ENCODE measurements around the gene FMNL3.
"Not testable (repeated sequence)": the region's sequence is repeated elsewhere in the genome, so short reads cannot be mapped to it uniquely, and the experiment has no call there.

FMNL3 gene

DNA sequence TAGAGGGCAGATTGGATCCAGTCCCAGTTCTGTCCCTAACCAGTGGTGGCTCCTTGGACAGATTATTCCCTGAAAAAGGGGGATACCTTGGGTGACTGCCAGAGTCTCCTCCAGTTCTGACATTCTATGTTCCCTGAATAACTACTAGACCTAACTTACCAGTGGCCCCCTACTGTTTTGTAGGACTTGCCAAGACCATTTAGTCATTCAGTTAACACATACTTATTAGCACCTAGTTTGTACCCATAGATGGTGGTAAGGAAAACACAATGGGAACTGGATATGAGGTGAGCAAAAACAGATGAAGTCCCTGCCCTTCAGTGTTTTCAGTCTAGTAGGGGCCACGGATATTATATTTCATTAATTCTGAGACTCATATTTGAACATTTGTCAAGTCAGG is 80.4 kb downstream of the FMNL3 start:
- no peak for DNase-seq

DNA sequence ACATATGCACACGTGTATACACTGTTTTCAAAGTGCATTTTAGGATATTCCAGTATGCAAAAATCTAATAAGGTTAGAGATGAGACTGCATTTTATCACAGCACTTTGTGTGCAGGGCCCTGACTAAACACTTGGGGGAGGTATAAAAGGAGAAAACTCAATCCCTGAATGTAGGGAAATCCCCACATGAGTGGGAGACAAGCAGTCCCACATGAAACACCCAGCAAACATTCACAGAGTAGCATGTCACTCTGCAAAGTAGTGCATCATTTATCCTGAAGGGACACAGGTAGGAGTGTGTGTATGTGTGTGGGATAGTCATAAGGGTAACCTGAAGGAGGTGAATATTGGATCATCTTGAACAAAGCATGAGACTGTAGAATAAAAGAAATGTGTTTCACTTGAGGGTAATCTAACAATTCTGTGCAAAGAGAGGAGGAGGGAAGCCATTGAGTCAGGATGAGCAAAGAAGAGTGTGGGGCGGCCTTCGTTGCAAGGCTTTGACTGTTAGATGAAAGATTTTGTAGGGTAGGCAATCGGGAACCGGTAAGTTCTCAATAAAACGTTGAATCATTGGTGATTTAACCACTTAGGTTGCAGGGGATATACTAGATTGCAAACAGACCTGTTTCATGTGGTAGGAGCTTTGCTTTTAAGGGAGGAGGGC is 80.9 kb downstream of the FMNL3 start:
- DNase-seq: no peak

DNA sequence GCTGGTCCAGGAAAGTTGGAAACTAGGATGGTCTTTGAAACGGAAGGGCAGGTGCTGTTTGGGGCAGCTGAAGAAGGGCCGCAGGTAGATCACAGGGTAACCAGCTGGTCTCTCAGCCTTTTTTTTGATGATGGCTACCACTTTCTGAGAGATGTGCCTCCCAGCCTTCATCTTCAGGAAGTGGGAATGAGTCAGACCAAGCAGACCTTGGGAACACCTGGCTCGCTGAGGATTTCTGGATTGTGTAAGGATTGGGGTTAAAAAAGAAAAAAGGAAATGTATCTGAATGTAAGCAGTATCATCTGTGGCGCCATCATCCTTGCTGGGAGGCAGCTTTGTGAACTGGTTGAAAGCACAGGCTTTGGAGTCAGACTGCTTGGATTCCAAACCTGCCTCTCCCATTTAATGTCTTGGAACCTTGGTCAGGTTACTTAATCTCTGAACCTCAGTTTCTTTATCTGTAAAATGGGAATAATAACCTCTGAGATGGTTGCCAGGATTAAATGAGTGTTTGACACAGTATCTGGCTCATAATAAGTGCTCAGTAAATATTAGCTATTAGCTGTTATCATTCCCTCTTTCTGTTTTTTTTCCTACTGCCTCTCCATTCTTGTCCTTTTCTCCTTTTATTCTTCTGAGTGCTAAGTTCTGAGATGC is 82.2 kb downstream of the FMNL3 start:
- no peak for DNase-seq

DNA sequence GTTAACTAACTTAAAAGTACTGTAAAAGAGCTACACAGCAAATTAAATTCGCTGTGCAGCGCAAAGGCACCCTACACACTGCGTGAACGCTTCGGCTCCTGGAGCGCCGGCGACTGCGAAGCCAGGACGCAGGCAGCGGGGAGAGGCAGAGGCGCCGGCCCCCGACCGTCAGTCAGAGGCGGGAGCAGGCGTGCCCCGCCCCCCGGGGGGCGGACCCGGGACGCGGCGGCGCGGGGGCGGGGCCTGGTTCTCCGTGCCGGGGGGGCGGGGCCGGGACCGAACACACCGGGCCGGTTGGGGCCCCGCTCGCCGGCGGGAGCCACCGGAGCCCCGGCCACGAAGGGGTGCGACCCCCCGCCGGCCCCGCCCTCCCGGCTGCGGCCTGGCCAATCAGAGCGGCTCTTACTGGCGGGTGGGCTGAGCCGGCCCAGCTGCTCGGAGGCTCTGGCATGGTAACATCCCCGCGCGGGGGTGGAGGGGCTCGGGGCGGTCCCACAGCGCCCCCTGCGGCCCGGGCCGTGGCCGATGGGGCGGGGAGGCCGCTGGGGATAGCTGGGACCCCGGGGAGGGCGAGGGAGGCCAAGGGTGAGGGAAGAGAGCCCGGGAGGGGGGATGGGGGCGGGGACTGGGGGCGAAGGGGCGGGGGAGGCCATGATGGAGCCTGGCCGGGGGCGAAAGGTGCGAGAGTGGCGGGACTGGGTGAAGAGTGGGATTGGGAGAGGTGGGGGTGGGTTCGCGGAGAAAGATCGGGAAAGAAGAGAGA is 83.9 kb downstream of the FMNL3 start, which contains the start of gene PRPF40B:
TSS of gene PRPF40B (plus strand) at position 420 of the 763 bp plus-strand sequence. CDS start at position 450, 30 bp downstream.
- no peak for DNase-seq

DNA sequence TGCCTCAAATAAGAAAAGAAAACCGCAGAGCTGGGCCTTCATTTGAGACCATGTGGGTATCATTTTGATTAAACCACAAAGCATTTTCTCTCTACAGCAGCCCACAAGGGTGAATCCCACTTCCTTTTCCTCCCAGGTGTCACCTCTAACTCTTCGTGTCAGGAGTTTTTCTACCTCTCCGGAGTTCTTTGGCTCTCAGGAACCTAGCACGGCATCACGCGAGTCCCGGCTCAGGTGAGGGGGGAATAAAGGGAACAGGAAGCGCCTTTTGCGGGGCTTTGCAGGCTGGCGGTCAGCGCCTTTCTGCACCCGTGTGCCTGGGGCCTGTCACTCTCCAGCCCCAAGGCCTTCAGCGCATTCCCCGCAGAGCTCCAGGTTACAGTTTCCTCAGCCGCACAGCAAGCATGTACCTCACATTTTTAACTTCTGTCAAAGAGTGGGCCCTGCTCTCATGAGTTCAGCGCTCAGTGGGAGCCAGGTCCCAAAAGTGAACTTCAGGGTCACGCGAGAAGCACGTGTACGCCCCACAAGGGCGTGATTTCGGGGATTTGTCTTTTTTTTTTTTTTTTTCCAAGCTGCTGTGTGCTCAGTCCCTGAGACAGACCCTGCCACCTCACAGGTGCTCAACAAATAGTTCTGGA is 84.6 kb downstream of the FMNL3 start:
- DNase-seq: no peak

DNA sequence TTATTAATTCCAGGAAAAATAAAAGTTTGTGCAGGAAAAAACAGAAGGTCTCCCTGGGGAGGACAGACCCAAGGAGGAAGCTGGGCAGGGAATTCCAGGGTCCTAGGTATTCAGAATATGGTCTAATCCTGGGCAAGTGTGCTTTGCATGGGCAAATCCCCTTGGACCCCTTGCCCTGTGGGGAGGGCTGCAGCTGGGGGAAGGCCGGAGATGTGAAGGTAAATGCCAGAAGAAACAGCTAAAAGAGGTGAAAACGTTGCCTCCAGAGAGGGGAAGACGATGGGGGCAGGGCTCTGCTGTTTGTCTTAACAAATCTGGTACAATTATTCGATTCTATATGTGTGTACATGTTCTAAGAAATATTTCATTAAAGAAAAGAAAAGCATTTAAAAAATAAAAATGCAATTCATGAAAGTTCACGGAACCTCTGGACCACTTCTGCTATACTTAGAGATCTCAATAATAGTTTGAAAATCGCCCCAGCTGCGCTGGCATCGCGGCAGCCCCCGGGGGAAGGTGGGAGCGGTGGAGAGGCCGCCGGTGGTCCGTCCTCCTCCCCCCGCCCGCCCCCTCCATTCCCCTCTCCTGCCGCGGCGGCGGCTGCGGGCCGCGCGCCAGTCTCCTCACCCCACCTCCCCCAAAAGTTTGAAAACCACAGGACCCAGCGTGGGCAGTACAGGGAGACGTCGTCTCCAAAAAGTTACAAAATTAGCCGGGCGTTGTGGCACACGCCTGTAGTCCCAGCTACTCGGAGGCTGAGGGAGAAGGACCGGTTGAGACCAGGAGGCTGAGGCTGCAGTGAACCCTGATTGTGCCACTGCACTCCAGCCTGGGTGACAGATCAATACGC is 85.3 kb downstream of the FMNL3 start:
- DNase-seq: no peak

DNA sequence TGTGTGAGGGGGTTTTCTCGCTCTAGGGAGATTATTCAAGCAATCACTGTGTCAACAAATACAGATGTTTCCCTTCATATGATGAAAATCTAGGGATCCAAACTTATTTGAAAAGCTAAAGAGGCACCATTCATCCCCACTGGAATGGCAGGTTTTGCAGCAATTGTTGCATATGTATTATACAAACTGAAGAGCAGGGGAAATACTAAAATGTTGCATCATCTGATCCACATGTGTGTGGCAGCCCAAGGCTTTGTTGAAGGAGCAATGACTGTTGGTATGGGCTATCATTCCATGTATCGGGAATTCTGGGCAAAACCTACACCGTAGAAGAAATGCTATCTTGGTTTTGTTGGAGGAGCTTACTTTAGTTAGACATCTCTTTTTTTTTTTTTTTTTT is 87.9 kb downstream of the FMNL3 start:
- no peak for DNase-seq

DNA sequence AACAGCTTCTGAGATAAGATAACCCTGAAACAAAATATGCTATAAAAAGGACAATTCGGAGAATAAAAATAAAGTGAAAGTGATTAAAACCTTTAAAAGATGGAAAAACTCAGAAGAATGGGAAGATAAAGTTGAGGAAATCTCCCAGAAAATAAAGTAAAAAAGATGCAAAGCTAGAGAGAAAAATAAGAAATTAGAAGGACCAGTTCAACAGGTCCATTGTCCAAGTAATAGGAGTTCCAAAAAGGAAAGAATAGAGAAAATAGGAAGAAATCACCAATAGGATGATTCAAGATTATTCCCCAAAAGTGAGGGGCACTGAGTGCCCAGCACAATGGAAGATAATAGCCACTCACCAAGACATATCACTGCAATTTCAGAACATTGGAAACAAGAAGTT is 88.6 kb downstream of the FMNL3 start:
- DNase-seq: no peak

DNA sequence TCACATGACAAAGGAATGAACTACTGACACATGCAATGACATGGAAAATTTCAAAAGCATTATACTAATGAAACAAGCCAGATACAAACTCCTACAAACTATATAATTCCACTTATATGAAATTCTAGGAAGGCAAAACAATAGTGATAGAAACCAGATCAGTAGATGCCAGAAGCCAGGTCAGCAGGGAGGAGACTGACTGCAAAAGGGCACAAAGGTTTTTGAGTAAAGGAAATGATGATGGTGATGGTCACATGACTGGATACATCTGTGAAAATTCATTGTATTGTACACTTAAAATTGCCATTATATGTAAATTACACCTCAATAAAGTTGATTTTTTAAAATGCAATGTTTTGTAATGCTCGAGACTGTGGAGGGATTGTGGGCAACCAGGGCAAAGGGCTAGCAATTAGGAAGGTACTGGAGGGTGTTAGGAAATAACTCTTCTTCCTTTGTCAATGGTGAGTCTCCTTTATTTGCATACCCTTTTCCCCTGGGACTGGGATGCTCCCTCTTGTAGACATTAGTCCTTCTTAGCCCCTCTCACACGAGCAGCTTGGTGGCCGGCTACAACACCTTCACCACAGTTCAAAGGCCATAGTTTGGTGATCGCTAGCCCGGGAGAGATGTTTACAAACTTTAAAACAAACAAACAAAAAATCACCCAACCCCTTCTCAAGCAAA is 90.5 kb downstream of the FMNL3 start:
- DNase-seq: no peak

DNA sequence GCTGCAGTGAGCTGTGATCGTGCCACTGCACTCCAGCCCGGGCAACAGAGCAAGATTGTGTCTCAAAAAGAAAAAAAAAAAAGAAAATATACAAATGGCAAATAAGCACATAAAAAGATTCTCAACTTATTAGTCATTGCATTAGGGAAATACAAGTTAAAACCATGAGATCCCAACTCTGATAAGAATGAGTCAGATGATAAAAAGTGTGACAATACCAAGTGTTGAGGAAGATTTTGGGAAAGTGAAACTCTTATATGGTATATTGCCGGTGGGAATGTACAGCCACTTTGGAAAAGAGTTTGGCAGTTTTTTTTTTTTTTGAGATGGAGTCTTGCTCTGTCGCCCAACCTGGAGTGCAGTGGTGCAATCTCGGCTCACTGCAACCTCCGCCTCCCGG is 91.5 kb downstream of the FMNL3 start:
- no peak for DNase-seq

DNA sequence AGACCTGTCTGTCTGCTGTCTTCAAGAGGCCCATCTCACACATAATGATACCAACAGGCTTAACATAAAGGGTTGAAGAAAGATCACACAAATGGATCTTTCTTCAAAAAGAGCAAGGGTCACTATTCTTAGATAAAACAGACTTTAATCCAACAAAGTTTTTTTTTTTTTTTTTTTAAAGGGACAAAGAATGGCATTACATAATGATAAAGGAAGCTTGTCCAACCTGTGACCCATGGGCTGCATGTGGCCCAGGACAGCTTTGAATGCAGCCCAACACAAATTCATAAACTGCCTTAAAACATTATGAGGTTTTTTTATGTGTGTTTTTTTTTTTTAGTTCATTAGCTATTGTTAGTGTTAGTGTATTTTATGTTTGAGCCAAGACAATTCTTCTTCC is 95.0 kb downstream of the FMNL3 start:
- no peak for DNase-seq

DNA sequence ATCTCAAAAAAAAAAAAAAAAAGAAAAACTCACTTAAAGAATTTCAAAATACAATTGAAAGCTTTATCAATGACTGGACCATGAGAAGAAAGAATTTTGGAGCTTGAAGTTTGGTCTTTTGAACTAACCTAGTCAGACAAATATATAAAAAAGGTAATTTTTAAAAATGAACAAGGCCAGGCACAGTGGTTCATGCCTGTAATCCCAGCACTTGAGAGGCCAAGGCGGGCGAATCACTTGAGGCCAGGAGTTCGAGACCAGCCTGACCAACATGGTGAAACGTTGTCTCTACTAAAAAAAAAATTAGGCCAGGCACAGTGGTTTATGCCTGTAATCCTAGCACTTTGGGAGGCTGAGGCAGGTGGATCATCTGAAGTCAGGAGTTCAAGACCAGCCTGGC is 96.4 kb downstream of the FMNL3 start:
- not testable (repeated sequence) for DNase-seq

DNA sequence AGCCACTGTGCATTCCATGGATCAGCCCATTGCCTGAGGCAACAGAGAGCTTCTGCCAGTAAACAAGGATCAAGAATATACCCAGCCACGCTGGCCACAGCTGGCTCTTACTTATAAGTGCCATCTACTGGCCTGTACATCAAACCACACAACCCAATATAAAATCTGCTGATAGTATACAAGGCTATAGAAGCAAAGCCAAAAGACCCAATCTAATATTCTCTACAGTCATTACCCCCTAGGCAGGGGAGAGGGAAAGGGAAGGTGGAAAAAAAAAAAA is 97.4 kb downstream of the FMNL3 start:
- DNase-seq: no peak

DNA sequence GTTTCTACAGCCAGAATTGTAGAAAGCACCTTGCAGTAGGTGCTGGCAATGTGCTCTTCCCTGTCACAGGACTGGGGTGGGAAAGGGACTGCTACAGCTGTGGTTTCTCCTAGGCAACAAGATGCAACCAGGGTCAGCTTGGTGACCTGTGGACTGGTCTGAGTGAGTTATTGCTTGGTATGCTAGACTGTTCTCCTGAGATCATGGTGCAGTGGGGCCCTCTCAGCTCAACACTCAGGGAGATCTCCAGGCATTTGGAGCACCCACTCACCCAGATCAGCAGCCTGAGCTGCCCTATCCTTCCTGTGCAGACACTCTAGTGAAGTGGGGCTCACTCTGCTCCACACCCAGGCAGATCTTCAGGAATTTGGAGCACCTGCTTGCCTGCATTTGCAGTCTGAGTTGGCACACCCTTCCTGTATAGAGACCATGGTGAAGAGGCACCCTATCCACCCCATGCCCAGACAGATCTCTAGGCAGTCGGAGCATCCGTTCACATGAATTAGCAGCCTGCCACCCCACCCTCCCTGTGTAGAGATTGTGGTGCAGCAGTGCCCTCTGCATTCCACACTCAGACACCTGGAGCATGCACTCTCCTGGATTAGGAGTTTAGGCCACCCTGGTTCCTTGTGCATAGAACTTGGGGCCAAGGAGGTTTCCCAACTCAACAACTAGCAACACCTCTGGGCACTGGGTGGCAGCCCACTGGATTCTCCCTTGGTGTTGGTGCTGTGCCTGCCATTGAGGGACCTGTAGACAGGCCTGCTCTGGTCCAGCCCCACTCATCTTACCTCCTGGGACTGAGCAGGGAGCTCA is 97.9 kb downstream of the FMNL3 start:
- no peak for DNase-seq

DNA sequence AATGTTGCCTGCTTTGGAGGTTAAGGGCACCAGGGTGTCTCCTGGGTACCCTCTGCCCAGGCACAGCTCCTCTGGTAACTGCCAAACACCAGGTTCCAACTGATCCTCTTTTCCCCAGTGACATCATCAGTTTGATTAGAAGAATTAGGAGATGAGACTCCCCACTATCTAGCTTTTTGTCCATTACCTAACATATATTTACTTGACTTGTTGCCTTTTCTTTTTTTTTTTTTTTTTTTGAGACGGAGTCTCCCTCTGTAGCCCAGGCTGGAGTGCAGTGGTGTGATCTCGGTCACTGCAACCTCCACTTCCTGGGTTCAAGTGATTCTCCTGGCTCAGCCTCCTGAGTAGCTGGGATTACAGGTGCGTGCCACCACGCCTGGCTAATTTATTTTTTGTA is 101.7 kb downstream of the FMNL3 start, which contains the start of gene FAM186B:
TSS of gene FAM186B (minus strand) at position 101 of the 400 bp plus-strand sequence. CDS start 162 bp downstream, outside the sequence.
- not testable (repeated sequence) for DNase-seq

DNA sequence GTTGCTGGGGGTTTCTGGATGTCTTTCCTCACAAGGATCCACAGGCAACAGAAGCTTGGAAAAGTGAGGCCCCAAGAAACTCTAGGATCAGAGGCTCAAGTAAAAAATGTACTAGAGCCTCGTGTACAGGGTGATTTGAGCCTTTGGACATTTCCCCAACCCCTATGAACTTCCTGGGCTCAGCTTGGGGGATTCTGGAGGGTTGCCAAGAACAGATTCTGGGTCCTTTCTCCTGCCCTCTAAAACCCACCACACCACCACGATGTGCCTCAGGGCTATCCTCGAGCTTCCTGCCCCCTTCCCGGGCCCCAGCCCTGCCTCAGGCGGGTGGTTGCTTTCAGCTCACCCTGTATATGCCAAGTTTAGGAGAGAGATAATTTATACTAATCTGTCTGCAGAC is 102.3 kb downstream of the FMNL3 start:
- no peak for DNase-seq

DNA sequence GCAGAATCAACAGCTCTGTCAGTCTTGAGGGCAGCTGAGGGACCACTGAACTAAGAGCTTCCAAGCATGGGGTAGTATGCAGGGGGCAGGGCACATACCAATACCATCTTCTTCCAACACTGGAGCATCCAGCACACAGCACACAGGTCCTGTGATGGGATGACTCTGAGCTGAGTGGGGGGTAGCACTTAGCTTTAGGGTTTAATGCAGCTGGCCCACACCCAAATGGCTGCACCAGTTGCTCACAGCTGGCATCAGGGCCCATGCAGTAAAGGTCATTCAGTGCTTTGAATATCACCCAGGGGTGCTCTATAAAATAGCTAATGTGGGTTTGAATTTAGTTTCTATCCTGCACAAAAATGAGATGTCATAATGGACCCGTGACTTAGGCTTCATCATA is 103.5 kb downstream of the FMNL3 start:
- DNase-seq: no peak

DNA sequence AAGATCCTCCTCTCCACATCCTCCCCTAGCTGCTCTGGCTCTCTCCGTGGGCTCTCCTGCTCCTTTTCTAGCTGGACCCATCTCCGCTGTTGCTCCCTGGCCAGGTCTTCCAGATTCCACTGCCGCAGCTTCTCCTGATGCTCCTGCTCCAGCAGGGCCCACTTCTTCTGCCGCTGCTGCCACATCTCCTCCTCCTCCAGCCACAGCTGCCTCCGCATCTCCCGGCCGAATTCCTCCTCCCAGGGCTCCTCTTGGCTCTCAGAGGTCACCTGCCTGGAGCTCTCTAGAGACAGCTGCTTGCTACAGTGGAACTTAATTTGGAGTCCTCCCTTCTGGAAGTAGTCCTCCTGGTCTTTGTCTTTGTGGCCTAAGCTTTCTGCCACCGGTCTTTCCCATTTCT is 107.2 kb downstream of the FMNL3 start:
- DNase-seq: no peak

DNA sequence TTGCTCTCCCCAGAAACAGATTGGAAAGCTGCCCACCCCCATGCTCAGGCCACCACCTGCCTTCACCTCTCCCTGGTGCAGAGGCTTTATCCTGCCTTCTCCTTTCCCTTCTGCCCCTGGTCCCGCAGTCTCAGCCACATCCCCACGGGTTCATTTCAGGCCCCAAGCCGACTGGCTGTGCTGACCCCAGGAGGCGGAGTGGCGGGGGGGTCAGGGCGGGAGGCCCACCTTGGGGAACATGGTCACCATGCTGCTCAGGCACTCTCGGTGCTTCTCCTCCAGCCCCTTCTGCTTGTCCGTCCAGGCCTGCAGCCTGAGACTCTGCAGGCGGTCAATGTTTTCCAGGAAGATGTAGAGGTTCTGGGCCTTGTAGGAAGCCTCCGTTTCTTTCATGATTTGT is 108.7 kb downstream of the FMNL3 start:
- DNase-seq: no peak

DNA sequence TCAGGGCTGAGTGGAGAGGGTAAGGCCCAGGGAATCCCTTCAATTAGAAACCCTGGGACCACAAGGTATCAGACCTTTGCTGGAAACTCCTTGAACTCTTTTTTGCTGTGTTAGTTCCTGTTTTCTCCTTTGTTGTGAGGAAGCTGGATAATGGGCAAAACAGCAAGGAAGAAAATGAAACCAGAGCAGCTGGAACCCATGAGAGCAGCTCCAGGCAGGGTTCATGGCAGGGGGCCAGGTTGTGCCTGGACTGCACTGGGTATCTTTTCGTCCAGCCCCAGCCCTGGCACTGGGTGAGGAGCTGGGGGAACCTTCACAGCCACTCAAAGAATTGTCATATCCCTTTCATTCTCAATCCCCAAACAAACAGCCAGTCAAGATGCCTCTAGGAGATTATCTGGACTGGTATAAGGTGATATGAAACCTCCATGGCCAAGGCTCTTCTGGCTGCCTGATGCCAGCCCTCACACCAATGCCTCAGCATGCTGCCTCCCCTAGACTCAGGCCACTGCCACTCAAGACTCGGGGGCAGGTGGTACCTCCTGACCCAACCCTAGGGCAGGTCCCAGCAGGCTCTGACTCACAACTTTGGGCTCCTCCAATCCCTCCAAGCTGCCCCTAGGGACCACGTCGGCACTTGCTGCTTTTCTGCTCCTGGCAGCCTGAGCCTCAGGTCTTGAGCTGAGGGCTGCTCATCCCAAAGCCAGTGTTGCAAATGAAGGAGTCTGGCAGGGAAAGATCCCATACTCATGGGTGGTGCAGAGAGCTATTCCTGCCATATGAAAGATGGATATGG is 118.3 kb downstream of the FMNL3 start:
- DNase-seq: no peak
